CD4-positive, alpha-beta memory T cell (primary cell): ENCODE data around the gene SHMT1. TPM values are rescaled to one million over a fixed set of nuclear protein-coding genes. Genes with fewer than 3 reads are reported as not detected.
"Not testable (repeated sequence)": the region's sequence is repeated elsewhere in the genome, so short reads cannot be mapped to it uniquely, and the experiment has no call there.

Source experiments
- CTCF ChIA-PET: fragments of 350-600 bp; sonication (Branson Sonifier 250); formaldehyde crosslinking; loops from one replicate; lab custom pipeline; 2021; ENCODE audit warnings: inconsistent platforms; ENCODE audit not compliant: partially characterized antibody; lab: Charles Lee
- POLR2A ChIA-PET: fragments of 350-600 bp; sonication (Branson Sonifier 250); formaldehyde crosslinking; loops from one replicate; lab custom pipeline; 2021; ENCODE audit not compliant: partially characterized antibody; lab: Charles Lee
- DNase-seq, 5 donors: peaks; one replicate each; pipeline versions ENCODE4 v3.0.0 to v3.0.0-alpha.2; 2020 to 2022; ENCODE audit warnings: mixed read lengths in 1 of 5
- H3K27ac ChIP-seq: one replicate; pipeline ENCODE4 v1.7.0; 2013; ENCODE audit warnings: low read depth, low read length
- H3K27me3 ChIP-seq: 2 replicates; pipeline ENCODE4 v1.7.0; 2013; ENCODE audit warnings: mild to moderate bottlenecking, low read length, moderate library complexity; ENCODE audit not compliant: insufficient read depth
- H3K36me3 ChIP-seq: 2 replicates; pipeline ENCODE4 v1.7.0; 2013; ENCODE audit warnings: mild to moderate bottlenecking, low read length, moderate library complexity; ENCODE audit not compliant: insufficient read depth
- H3K4me1 ChIP-seq: 2 replicates; pipeline ENCODE4 v1.7.0; 2013; ENCODE audit warnings: mild to moderate bottlenecking, low read length, moderate library complexity; ENCODE audit not compliant: insufficient read depth
- H3K4me3 ChIP-seq, 2 donors: one replicate each; pipeline ENCODE4 v1.7.0; 2013; ENCODE audit warnings: low read length in 2 of 2, mild to moderate bottlenecking in 1 of 2
- H3K9me3 ChIP-seq, 2 donors: one replicate each; pipeline ENCODE4 v1.7.0; 2013; ENCODE audit warnings: low read length in 2 of 2, control low read depth in 1 of 2; ENCODE audit not compliant: control insufficient read depth in 1 of 2
- H3K27ac Mint-ChIP-seq, 7 donors: one replicate each; pipeline ENCODE4 v1.8.0; 2020 to 2021; ENCODE audit warnings: mixed read lengths in 7 of 7, mild to moderate bottlenecking in 6 of 7, inconsistent platforms in 3 of 7, moderate library complexity in 3 of 7
- H3K27me3 Mint-ChIP-seq, 2 donors: one replicate each; pipeline ENCODE4 v1.8.0; 2020 to 2021; ENCODE audit warnings: mixed read lengths in 2 of 2
- H3K36me3 Mint-ChIP-seq, 2 donors: one replicate each; pipeline ENCODE4 v1.8.0; 2020 to 2021; ENCODE audit warnings: mixed read lengths in 2 of 2, inconsistent platforms in 1 of 2, mild to moderate bottlenecking in 1 of 2
- H3K4me1 Mint-ChIP-seq, 4 donors: one replicate each; pipeline ENCODE4 v1.8.0; 2020 to 2021; ENCODE audit warnings: mixed read lengths in 4 of 4, mild to moderate bottlenecking in 1 of 4
- H3K4me3 Mint-ChIP-seq, 8 donors: one replicate each; pipeline ENCODE4 v1.8.0; 2020 to 2021; ENCODE audit warnings: mixed read lengths in 8 of 8, mild to moderate bottlenecking in 7 of 8, moderate library complexity in 6 of 8, inconsistent platforms in 3 of 8
- H3K9me3 Mint-ChIP-seq, 8 donors: one replicate each; pipeline ENCODE4 v1.8.0; 2020 to 2021; ENCODE audit warnings: mixed read lengths in 8 of 8, mild to moderate bottlenecking in 5 of 8, inconsistent platforms in 3 of 8, moderate library complexity in 1 of 8
- intact Hi-C: fragments of 100-400 bp; cut with micrococcal nuclease; formaldehyde crosslinking; loops from one replicate; pipeline ENCODE4 v1.15.1; 2023
- polyA plus RNA-seq, 2 donors: library from polyadenylated mRNA; unstranded; fragments of 300-500 nt; fragmentation: Illumina TruSeq; gene quantifications; one replicate each; pipeline ENCODE4 v1.2.3, GENCODE V29; 2021
- total RNA-seq, 2 experiments: library from RNA; stranded (reverse); gene quantifications; one replicate each; pipeline ENCODE4 v1.2.3, GENCODE V29; 2021

The SHMT1 gene
- total and polyA plus RNA-seq, 4 experiments from 2014 or later = 14.6 to 24.6 (median 20.0) TPM

DNA sequence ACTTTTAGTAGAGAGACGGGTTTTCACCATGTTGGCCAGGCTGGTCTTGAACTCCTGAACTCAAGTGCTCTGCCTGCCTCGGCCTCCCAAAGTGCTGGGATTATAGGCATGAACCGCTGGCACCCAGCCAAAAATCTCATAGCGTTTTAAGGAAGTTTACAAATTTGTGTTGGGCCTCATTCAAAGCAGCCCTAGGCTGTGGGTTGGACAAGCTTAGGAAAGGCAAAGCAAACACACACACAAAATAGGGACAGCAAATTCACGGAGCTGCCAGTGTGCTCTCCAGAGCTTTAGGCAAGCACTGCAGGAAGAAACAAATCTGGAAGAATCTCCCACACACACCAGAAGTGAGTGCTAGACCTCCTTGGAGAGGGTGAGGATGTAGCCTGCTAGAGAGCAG, 39.8 kb upstream of the SHMT1 start:
- H3K36me3 ChIP-seq, H3K27ac Mint-ChIP-seq, H3K4me1 ChIP-seq, intact Hi-C loops, H3K9me3 ChIP-seq, H3K9me3 Mint-ChIP-seq, DNase-seq, H3K27me3 ChIP-seq, H3K36me3 Mint-ChIP-seq, H3K4me3 ChIP-seq, H3K4me1 Mint-ChIP-seq, H3K27ac ChIP-seq, H3K4me3 Mint-ChIP-seq, H3K27me3 Mint-ChIP-seq, CTCF ChIA-PET, POLR2A ChIA-PET: not testable (repeated sequence)

DNA sequence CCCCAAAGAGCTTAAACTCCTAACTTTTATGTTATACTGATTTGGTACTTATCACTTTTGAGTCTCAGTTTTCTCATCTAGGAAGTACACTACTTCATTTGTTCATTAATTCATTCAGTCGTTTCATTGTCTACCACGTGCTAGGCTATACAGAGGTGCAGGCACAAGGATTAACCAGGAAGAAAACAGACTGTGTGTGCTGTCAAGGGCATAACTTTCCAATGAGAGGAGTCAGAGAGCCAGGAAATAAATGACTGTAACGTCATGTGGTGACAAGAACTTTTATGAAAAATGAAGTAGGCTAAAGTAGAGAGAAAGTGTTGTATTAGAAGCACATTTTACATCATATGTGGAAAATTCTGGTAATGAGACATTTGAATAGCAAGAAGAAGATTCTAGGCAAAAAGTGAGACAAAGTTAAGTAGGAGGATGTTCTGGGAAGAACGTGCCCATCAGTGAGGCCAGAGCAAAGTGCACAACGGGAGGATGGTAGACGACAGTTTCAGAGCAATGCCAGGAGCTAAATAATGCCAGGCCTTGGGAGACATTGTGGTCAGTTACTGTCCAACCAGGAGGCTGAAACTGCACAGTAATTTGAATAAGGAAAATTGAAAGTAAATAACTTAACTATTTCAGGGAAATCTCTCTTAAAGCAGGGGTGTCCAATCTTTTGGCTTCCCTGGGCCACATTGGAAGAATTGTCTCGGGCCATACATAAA, 38.7 kb upstream of the SHMT1 start:
- H3K27me3 ChIP-seq, CTCF ChIA-PET, H3K36me3 ChIP-seq, H3K27me3 Mint-ChIP-seq, H3K4me1 ChIP-seq, H3K4me3 Mint-ChIP-seq, POLR2A ChIA-PET, H3K9me3 Mint-ChIP-seq, H3K4me1 Mint-ChIP-seq, H3K9me3 ChIP-seq, H3K4me3 ChIP-seq, intact Hi-C loops, H3K27ac Mint-ChIP-seq, H3K36me3 Mint-ChIP-seq, DNase-seq, H3K27ac ChIP-seq: not testable (repeated sequence)

DNA sequence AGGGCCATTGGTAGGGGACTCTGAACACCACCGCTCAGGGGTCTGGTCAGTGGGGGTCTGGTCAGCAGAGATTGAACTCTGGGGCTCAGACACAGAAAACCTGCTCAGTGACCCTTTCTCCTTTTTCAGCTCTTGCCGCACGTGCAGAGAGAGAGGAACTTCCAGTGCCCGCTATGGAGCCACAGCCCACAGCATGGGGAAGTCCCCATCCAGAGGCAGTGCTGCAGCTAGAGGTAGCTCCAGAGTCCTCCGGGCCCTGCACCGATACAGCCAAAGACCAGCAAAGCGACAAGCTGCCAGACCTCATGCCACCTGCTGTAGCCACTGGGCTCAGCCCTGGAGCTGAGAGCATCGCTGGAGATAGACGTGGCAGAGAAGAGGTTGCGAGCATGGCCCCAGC, 25.4 kb upstream of the SHMT1 start:
- H3K9me3 ChIP-seq, H3K4me1 ChIP-seq, H3K4me1 Mint-ChIP-seq, H3K27ac Mint-ChIP-seq, H3K27ac ChIP-seq, H3K27me3 Mint-ChIP-seq, intact Hi-C loops, DNase-seq, H3K36me3 Mint-ChIP-seq, H3K4me3 Mint-ChIP-seq, CTCF ChIA-PET, H3K27me3 ChIP-seq, H3K36me3 ChIP-seq, H3K9me3 Mint-ChIP-seq, H3K4me3 ChIP-seq, POLR2A ChIA-PET: not testable (repeated sequence)

DNA sequence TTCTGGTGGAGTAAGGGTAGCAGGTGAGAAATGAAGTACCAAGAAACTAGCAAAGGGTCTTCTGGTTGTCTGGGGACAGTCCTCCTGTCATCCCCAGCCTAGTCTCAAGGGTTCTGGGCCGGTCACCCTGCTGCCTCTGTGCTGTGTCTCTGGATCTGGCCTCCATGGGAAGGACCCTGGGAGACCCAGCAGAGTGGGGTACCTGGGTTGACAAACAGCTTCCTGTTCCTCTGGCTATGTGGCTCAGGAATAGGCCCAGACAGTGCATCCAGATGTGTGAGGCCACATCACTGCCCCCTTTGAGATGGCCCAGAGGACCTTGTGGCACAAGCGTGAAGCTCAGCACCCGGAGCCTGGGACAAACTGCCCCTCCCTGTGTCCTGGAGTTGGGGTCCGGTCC, 24.9 kb upstream of the SHMT1 start:
- H3K27me3 ChIP-seq, H3K4me3 ChIP-seq, H3K4me1 ChIP-seq, H3K4me3 Mint-ChIP-seq, H3K9me3 Mint-ChIP-seq, H3K27ac Mint-ChIP-seq, POLR2A ChIA-PET, H3K4me1 Mint-ChIP-seq, H3K9me3 ChIP-seq, H3K36me3 Mint-ChIP-seq, H3K27ac ChIP-seq, intact Hi-C loops, DNase-seq, CTCF ChIA-PET, H3K36me3 ChIP-seq, H3K27me3 Mint-ChIP-seq: not testable (repeated sequence)

DNA sequence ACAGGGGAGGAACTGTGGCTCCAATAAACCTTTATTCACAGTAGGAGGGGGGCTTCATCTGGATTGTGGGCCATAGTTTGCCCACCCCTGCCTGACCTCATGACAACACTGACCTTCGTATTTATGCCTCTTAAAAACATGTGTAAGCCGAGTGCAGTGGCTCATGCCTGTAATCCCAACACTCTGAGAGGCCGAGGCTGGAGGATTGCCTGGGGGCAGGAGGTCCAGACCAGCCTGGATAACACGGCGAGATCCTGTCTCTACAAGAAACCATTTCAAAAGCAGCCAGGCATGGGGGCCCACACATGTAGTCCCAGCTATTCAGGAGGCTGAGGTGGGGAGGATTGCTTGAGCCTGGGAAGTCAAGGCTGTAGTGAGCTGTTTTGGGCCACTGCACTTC, 24.2 kb upstream of the SHMT1 start:
- H3K27me3 ChIP-seq, intact Hi-C loops, H3K4me3 Mint-ChIP-seq, H3K27me3 Mint-ChIP-seq, H3K4me1 Mint-ChIP-seq, H3K27ac ChIP-seq, CTCF ChIA-PET, H3K36me3 ChIP-seq, POLR2A ChIA-PET, H3K9me3 Mint-ChIP-seq, H3K4me3 ChIP-seq, H3K4me1 ChIP-seq, H3K27ac Mint-ChIP-seq, H3K36me3 Mint-ChIP-seq, DNase-seq, H3K9me3 ChIP-seq: not testable (repeated sequence)

DNA sequence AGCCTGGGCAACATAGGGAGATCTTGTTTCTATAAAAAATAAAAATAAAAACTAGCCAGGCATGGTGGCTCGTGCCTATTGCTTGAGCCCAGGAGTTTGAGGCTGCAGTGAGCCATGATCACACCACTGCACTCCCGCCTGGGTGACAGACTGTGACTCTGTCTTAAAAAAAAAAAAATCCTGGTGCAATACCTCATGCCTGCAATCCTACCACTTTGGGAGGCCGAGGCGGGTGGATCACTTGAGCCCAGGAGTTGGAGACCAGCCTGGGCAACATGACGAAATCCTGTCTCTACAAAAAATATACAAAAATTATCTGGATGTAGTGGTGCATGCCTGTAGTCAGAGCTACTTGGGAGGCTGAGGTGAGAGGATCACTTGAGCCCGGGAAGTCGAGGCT, 20.9 kb upstream of the SHMT1 start:
- DNase-seq, H3K9me3 Mint-ChIP-seq, H3K27ac Mint-ChIP-seq, H3K27me3 ChIP-seq, H3K4me3 ChIP-seq, CTCF ChIA-PET, intact Hi-C loops, H3K4me1 ChIP-seq, H3K4me1 Mint-ChIP-seq, H3K36me3 ChIP-seq, H3K36me3 Mint-ChIP-seq, H3K9me3 ChIP-seq, H3K27ac ChIP-seq, H3K4me3 Mint-ChIP-seq, H3K27me3 Mint-ChIP-seq, POLR2A ChIA-PET: not testable (repeated sequence)

DNA sequence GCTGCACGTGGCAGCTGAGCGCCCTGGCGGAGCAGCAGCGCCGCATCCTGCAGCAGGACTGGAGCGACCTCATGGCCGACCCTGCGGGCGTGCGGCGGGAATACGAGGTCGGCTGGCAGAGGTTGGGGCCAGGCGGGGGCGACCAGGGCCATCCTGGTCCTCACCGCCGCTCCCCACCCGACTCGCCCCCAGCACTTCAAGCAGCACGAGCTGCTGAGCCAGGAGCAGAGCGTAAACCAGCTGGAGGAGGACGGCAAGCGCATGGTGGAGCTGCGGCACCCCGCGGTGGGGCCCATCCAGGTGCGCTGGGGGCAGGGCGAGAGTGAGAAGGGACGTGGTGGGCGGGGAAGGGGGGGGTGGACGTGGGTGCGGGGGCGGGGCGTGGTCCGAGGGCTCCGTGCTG, 19.7 kb upstream of the SHMT1 start:
- H3K9me3 ChIP-seq, intact Hi-C loops, CTCF ChIA-PET, H3K27ac Mint-ChIP-seq, H3K4me1 ChIP-seq, H3K27me3 ChIP-seq, H3K4me1 Mint-ChIP-seq, POLR2A ChIA-PET, H3K9me3 Mint-ChIP-seq, H3K36me3 Mint-ChIP-seq, H3K27me3 Mint-ChIP-seq, H3K36me3 ChIP-seq, H3K27ac ChIP-seq, H3K4me3 ChIP-seq: not testable (repeated sequence)
- peak in 4 of 5 donors; percentile 13 to 28 (median 20) for DNase-seq
- peak overlapping the region in 2 of 8 donors; percentile 29 to 41 for H3K4me3 Mint-ChIP-seq
